Measurements from ENCODE around the gene DLG5.
"Not testable (repeated sequence)": the region's sequence is repeated elsewhere in the genome, so short reads cannot be mapped to it uniquely, and the experiment has no call there.

The DLG5 gene

DNA sequence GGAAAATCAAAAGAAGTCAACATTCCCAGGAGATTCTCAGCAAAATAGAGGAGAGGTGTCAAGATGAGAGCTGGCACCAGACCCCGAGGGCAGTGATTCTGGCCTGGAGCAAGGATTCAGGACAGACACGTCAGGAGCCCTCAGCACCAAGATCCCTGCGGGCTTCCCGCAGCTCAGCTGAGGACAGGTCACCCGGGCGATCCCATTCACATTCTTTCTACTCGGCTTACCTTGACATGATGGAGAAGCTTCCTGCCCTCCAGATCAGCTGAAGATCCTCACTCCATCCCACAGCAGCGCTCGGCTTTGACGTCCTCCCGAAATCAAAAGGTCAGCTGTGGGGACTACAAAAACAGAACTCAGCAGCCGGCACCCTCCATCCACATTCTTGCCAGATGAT is 139.1 kb downstream of the DLG5 start:
- DNase-seq, result no peak

DNA sequence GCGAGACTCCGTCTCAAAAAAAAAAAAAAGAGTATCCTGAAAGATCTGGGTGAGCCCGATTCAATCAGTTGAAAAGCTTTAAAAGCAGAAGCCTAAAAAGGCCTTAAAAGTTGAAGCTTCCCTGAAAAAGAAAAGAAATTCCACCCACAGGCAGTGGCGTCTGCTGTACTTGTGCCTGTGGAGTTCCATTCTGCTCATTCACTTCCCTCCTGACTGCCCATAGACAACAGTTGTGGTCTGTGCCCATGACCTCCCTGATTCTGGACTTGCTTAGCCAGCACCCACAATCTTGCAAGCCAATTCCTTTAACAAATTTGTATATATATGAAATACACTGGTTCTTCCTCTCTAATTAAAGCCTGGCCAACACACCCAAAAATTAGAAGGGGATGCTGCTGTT is 141.7 kb downstream of the DLG5 start:
- DNase-seq, result no peak

DNA sequence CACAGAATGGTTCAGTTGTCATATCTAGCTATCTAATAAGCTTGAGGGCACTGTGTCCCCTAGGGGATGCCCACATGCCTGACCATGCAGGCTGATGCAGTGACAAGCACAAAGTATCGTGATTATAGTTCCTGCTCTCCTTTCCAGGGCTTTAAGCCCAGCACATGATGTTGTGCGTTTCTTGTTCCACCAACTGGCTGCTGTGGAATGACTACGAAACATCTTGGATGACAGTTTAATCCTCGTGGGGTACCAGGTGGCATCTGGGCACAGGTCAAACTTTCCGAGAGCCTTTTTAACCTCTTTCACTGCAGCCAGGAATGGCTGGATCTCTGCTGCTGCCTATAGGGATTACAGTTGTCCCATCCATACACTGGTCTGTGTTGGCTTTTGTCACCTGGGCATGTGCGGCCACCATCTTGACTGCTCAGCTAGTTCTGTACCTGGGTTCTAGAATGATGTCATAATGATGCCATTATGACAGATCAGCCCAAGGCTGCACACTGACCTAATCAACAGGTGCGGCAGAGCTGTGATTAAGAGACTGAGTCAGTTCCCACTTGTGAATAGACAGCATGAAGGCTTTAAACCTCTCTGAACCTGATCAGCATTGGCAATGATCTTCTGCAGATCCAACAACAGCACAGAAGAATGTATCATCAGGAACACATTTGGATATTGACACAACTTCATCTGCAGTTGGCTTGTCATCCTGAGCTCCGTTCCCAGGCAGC is 144.1 kb downstream of the DLG5 start:
- no peak for DNase-seq

DNA sequence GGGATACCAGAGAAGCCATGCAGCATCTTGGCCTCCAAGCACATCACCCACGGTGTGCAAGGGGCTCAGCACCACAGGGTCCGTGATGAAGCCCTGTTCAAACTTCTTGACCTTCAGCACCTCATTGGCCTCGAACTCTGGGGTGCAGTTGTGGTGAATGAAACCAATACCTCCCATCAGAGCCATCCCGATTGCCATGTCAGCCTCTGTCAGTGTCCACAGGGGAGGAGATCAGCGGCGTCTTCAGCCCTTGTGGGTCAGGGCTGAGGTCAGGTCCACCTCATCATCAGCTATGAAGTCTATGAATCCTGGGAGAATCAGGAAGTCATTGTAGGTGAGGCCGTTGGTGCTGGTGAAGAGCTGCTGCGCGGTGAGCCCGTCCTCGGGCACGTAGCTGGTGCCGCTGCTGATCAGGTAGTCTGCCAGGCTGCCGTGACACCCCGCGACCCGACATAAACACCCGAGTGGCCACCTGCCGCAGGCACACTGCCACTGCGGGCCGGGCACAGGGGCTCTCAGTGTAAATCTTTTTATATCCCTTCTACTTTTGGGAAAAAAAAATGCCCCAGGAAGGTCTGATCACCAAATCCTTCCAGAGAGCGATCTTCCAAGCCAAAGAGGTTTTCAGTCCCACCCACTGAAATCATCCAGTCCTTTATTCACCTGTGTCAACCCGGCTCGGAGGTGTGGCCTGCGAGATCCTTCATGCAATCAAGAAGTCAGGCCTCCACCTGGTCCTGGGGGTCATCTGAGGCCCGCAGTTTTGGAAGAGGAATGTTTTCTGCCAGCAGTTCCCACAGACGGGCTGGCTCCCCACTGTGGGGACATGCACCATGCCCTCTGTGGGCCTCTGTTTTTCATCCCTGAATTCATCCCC is 144.9 kb downstream of the DLG5 start:
- DNase-seq, result no peak

DNA sequence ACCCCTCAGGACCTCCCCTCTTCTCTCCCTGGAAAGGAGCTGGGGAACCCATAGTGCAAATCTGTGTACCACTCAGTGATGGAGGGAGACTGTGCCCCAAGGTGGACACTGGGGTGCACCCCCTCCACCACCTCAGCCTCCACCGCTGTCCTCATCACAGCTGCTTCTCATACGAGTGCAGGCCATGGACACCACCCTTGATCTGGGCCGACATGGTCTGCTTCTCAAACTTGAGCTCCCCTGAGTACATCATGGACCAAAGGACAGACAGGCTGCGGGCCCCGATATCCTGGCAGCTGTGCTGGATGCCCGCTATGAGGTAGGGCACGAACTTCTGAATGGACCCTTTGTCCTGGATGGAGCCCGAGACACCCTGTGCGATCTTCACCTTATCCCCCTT is 146.4 kb downstream of the DLG5 start:
- no peak for DNase-seq

DNA sequence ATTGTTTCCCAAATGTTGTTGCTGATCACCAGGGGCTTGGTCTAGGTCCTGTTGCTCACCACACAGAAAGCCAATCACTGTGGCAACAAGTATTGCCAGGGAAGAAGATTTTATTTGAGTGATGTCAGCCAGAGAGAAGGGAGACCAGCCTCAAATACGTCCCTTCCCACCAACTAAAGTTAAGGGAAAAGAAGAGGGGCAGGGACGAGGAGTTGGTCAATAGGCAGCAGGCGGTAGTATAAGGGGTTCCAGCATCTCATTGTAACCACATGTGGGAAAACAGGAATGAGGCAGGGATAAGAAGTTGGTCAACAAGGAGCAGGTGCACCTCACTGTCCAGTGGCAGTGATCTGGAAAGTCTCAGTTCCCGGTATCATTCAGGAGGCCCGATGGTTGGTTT is 150.1 kb downstream of the DLG5 start:
- no peak for DNase-seq

DNA sequence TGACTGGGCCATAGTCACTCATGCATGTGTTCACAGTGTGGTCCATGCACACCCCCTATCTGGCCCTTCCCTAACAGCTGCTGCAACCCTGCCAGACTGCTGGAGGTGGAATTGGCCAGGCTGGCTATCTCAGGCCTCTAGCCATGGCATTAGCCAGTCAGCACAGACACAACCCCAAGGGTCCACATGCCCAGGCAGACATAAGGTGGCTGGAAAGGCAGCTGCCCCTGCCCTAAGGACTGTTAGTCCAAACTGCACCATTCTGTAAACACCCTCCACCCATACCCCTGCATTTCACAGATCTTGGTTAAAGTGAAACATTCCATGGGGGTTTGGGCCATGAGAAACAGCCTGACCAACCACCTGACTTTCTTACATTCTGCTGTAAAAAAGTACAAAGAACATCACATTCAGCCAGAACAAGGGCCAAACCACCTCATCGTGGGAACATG is 151.6 kb downstream of the DLG5 start:
- no peak for DNase-seq

DNA sequence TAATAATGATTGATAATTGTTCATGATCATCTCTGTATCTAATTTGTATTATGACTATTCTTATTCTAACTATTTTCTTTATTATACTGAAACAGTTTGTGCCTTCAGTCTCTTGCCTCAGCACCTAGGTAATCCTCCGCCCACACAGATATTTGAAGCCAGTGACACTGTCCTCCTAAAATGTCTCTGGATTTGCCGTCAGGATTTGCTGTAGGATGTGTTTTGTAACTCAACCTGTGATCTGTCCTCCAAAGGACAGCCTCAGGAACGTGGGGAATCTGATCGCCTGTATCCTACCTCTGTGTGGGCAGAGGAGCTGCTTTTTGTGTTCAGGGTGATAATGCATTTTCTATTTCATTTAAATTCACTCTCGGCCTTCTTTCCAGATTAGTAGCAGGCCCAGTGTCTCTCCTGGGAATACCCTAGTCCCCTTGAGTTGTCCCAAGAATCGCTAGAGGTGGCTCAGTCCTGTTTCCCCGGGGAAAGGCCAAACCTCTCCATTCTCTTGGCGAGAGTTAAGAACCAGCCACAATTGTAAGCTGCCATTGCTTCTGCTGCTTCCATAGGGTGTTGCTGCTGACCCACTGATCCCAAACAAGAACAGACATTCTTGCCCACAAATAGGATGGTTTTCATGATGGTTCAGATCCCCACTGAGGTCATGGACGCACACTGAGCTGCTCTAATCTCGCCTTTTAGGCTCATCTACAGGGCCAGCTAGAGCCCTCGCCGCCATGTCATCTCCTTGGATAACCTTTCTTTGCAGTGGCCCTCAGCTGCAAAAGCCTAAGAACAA is 152.7 kb downstream of the DLG5 start:
- no peak for DNase-seq

DNA sequence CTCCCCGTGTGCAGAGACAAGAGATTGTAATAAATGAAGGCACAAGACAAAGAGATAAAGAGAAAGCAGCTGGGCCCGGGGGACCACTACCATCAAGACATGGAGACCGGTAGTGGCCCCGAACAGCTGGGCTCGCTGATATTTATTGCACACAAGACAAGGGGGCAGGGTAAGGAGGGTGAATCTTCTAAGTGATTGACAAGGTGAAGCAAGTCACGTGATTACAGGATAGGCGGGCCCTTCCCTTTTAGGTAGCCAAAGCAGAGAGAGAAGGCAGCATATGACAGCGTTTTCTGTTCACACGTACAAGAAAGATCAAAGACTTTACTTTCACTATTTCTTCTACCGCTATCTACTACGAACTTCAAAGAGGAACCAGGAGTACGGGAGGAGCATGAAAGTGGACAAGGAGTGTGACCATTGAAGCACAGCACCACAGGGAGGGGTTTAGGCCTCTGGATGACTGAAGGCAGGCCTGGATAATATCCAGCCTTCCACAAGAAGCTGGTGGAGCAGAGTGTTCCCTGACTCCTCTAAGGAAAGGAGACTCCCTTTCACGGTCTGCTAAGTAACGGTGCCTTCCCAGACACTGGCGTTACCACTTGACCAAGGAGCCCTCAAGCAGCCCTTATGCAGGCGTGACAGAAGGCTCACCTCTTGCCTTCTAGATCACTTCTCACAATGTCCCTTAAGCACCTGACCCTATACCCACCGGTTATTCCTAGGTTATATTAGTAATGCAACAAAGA is 153.5 kb downstream of the DLG5 start:
- DNase-seq, result not testable (repeated sequence)

DNA sequence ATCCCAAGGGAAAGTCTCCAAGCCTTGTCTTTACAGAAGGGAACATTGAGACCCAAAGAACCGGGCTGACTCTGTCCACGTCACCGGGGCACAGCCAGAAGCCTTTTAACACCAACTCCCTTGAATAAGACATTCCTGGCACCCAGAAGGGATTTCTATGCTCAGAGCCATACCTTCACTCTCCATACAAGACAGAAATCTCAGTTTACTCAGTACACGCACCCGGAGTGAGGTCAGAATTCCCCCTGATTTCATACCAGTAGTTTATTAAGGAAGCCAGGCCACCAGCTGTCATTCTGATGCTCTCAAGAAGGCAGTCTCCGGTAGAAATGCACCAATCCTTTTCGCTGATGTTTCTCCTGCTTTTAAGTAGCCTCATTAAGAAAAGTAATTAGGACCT is 154.7 kb downstream of the DLG5 start:
- no peak for DNase-seq

DNA sequence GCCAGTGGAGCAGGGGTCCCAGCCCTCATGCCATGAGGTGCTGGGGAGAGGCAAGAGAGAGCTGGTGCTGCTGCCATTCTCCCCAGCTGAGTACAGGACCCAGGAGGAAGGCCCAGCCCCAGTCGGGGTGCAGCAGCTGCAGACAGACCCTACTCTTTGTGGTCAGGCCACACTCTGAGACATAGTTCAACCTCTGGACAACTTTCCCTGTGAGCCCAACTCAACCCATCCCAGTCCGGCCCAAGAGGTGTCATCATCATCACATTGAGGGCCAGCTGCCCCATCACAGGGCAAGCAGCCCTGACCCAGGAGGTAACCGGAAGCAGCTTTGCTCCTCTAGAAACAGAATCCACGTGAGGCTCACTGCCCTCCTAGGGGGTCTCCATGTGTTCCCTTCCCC is 155.1 kb downstream of the DLG5 start:
- no peak for DNase-seq

DNA sequence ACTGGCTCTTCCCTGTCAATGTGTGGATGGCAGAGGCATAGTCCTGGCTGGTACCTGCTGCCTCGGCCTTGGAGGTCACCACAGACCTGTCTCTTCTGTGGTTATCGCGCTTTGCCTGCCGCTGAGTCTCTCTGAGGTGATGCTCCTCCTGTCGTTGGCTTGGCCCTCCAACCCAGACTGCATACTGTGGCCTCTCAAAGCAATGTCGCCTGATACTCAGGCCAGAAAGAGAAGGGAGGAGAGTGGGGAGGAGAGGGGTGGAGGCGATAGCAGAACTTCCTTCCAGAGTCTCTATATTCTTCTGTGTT is 155.7 kb downstream of the DLG5 start:
- DNase-seq, result no peak

DNA sequence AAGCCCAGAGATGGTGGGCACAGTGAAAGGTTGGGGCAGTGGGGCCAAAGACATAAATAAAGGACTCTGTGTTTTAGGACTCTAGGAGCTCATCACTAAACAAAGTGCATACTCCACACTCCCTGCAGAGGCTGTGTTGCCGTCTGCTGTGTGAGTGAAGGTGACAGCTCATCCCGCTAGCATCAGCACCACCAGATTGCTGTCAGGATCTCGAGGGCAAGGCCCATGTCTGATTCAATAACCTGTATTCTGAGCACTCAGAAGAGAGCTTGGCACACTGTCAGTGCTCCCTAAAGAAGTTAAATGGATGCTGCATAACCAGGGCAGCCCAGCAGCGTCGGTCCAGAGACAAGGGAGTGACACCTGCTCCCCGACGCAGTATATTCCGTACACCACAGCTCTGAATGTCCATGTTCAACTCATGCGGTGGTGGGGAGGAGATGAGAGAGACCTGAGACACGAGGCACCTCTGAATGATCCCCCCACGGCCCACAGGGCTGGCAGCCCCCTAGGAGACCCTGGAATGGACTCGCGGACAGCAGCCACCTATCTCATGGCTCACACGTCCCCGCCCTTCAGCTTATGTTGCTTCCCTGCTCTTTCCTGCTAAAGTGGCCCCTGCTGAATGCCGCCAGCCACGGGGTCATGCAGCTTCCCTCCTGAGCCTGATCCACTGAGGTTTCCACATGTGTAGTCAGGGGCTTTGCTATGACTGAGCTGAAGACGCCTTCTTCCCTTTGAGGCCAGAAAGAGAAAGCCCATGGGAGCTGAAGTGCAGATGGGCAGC is 156.3 kb downstream of the DLG5 start:
- no peak for DNase-seq

DNA sequence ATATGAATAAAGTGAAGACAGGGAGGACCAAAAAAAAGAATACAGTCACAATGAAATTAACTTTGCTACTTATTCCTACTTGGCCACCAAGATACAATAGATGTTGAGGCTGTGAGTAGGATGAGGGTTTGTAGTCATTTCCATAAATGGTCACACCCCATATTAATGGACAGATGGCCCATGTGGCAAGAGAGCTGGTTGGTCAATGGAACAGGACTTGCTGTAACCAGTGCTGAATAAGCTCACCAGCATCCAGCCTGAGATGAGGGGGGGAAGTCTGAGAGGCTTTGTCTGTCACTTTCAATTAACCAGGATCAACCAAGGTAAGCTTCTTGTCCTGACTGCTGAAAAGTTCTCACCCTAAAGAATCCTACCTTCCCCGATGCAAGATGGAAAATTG is 158.5 kb downstream of the DLG5 start:
- no peak for DNase-seq

DNA sequence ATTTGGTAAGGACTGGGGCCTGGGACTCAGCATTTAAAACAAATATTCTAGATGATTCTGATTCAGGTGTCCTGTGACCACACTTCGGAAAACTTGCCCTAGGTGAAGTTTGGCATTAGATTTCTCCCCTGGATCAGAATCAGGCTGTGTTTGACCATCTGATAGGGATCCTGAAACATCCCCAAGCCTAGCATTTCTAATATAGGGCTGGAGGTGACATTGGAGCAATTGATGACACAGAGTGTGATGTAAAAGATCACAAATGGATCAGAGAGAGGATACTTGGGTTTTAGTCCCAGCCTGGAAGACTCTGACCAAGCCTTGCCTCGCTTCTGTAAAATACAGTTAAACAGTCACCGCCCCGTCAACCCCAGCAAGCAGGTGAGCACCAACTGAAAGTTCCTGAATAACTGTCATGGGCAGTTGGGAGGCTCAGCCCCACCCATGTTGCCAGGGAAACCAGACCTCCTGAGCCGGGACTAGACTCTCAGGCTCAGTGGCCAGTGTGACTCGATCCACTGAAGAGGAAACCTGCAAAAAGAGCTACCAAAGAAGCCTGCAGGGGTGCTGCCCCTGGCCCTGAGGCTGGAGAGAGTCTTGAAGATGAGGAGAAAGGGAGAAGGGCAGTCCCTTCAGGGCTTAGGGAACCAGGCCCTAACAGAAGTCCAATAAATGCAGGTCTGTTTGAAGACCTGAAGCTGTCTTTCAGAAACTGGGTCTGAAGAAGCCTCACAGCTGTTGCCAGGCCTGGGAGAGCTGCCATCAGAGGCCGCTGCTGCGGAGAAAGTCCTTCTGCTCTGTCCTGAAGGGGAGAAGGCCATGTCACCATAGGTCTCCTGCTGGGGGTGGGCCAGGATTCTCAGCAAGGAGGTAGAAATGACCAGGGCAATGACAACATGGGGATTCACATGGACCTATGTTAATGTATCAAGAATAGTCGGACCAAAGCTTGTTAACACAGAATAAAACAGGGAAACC is 162.8 kb downstream of the DLG5 start:
- DNase-seq, result no peak

DNA sequence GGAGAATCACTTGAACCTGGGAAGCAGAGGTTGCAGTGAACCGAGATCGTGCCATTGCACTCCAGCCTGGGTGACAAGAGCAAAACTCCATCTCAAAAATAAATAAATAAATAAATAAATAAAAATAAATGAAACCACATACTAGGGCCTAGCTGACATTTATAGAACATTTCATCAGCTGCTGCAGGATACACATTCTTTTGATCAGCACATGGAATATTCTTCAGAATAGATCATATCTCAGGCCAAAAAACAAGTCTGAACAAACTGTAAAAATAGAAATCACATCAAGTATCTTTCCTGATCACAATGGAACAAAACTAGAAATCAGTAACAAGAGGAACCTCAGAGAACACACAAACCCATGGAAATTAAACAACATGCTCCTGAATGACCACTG is 168.1 kb downstream of the DLG5 start:
- not testable (repeated sequence) for DNase-seq

DNA sequence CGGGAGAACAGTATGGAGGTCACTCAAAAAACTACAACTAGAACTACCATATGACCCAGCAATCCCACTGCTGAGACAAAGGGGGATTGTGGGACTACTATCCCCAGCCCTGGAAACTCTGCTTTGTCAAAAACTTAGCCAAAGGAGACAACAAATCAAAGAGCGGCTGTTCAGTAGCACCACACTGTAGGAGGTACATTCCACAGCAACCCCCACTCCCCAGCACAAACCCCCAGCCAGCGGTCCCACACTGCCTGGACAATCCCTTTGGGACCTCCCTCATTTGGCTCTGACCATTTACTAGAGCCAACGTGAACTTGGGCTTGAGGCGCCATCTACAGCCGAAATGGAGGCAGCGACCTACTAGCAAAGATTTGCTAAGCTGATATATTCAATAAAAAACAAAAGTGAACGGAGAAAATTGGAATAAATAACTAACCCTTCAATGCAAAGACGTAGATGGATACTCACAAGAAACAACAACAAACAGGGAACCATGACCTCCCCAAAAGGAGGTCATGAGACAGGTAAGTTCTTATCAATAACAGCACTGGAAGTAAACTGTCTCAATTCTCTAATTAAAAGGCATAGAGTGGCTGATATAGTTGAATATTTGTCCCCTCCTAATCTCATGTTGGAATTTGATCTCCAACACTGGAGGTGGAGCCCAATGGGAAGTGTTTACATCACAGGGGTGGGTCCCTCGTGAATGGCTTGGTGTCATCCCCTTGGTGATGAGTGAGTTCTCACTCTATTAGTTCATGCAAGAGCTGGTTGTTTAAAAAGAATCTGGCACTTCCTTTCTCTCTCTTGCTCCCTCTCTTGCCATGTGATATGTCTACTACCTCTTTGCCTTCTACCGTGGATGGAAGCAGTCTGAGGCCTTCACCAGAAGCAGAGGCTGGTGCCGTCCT is 170.0 kb downstream of the DLG5 start:
- no peak for DNase-seq

DNA sequence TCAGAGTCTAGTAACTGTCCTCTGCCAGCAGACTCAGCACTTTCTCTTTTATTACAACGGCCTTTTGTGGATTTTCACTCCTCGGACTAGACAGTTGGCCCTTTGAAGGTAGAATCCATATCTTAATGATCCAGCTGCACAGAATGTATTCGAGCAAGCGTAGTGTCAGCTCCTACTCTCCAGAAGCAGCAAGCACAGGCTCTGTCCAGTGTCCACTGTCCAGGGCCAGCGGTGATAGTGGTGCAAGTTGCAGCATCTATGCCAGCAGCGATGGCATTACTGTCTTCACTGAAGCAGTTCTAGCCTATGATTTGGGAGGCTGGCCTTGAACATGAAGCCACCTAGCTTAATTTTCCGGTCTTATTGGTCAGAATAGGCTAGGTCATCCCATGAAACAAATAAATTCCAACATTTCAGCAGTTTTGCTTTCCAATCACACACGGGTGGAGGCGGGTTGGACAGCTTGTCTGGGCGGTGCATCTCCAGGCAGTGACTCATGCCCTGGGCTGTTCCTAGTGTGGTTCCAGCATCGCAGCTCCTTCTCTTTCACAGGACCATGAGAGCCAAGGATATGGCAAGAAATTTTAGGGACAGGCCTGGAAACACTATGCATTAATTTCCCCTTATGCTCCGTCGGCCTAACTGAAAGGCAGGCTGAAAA is 180.4 kb downstream of the DLG5 start:
- no peak for DNase-seq

DNA sequence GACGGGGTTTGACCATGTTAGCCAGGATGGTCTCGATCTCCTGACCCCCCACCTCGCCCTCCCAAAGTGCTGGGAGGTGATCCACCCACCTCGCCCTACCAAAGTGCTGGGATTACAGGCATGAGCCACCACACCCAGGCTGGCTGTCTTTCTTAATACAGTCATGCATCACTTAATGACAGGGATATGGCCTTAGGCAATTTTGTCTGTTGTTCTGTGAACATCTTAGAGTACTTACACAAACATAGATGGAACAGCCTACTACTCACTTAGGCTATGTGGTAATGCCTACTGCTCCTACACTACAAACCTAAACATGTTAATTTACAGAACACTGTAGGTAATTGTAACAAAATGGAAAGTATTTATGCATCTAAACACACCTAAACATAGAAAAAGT is 182.3 kb downstream of the DLG5 start:
- DNase-seq, result no peak
